ENCODE data around the gene TIPARP.

DNA sequence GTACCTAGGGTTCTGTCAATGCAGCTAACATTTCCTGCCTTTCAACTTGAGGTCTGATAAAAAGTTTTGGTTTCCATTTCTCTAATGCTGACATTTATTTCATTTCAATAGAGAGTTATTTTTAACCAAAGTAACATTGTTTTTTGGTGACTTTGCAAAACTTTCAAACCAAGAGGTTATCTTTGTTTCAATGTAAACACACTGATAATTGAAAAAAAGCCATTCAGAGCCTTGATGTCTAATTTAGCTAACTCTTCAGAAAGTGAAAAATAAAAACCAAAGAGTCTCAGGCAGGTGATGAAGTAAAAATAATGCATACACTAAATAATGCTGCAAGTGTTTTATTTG lies 9.6 kb upstream of the TIPARP start:
- TF ChIP-seq, protein P1, sequence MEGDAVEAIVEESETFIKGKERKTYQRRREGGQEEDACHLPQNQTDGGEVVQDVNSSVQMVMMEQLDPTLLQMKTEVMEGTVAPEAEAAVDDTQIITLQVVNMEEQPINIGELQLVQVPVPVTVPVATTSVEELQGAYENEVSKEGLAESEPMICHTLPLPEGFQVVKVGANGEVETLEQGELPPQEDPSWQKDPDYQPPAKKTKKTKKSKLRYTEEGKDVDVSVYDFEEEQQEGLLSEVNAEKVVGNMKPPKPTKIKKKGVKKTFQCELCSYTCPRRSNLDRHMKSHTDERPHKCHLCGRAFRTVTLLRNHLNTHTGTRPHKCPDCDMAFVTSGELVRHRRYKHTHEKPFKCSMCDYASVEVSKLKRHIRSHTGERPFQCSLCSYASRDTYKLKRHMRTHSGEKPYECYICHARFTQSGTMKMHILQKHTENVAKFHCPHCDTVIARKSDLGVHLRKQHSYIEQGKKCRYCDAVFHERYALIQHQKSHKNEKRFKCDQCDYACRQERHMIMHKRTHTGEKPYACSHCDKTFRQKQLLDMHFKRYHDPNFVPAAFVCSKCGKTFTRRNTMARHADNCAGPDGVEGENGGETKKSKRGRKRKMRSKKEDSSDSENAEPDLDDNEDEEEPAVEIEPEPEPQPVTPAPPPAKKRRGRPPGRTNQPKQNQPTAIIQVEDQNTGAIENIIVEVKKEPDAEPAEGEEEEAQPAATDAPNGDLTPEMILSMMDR (IDR thresholded peaks at IDR 0.05) = no peak
- TF ChIP-seq EP300 (IDR thresholded peaks at IDR 0.05) (no peak), POLR2AphosphoS5 (IDR thresholded peaks at IDR 0.05) (no peak)

Measured in gastroesophageal sphincter (tissue), 3 donors.